Measurements from ENCODE around the gene KAZN.

The KAZN gene

GRCh38 chr1:14756589-14757285 is 158.3 kb downstream of the KAZN start:
- H3K4me3 Mint-ChIP-seq = no peak overlapping the region
- no peaks in the 10 kb centered on the region for H3K36me3 Mint-ChIP-seq
- H3K27me3 Mint-ChIP-seq = peaks cover 5% of the 10 kb centered on the region
- peaks cover 2% of the 10 kb centered on the region for H3K9me3 Mint-ChIP-seq
- no peaks in the 10 kb centered on the region for H3K4me1 Mint-ChIP-seq
- DNase-seq (ENCODE audit: low spot score in 2 of 2) (no peak), ATAC-seq (ENCODE audit: low read depth) (no peak)
- no peak overlapping the region for H3K27ac Mint-ChIP-seq

- no peak for ATAC-seq (ENCODE audit: low read depth)
Measured at GRCh38 chr1:14757286-14757625, 158.8 kb downstream of the KAZN start.

GRCh38 chr1:14759042-14759818 is 160.7 kb downstream of the KAZN start:
- Mint-ChIP-seq H3K27ac (no peak overlapping the region), H3K9me3 (peaks cover 2% of the 10 kb centered on the region), H3K4me1 (peaks cover 3% of the 10 kb centered on the region), H3K4me3 (no peak overlapping the region), H3K36me3 (no peaks in the 10 kb centered on the region), H3K27me3 (peaks cover 6% of the 10 kb centered on the region)
- DNase-seq (ENCODE audit: low spot score in 2 of 2) (no peak), ATAC-seq (ENCODE audit: low read depth) (no peak)

More at GRCh38 chr1:14757286-14757625, 158.8 kb downstream of the KAZN start:
- Mint-ChIP-seq H3K4me3 (no peak overlapping the region), H3K27ac (no peak overlapping the region), H3K27me3 (peaks cover 5% of the 10 kb centered on the region), H3K4me1 (peaks cover 3% of the 10 kb centered on the region), H3K9me3 (peaks cover 2% of the 10 kb centered on the region), H3K36me3 (no peaks in the 10 kb centered on the region)
- DNase-seq (ENCODE audit: low spot score in 2 of 2) = no peak

- H3K36me3 Mint-ChIP-seq = no peaks in the 10 kb centered on the region
- DNase-seq (ENCODE audit: low spot score in 2 of 2) = no peak
Measured at GRCh38 chr1:14759843-14760242, 161.4 kb downstream of the KAZN start.

GRCh38 chr1:14760780-14761179 is 162.3 kb downstream of the KAZN start:
- Mint-ChIP-seq H3K4me1 (peaks cover 3% of the 10 kb centered on the region), H3K9me3 (peaks cover 3% of the 10 kb centered on the region), H3K36me3 (no peaks in the 10 kb centered on the region), H3K4me3 (no peak overlapping the region), H3K27me3 (peaks cover 11% of the 10 kb centered on the region), H3K27ac (no peak overlapping the region)
- DNase-seq (ENCODE audit: low spot score in 2 of 2) (no peak), ATAC-seq (ENCODE audit: low read depth) (no peak)

More at GRCh38 chr1:14759843-14760242, 161.4 kb downstream of the KAZN start:
- H3K4me3 Mint-ChIP-seq = no peak overlapping the region
- H3K27ac Mint-ChIP-seq = no peak overlapping the region
- ATAC-seq (ENCODE audit: low read depth) = no peak
- peaks cover 3% of the 10 kb centered on the region for H3K4me1 Mint-ChIP-seq
- peaks cover 9% of the 10 kb centered on the region for H3K27me3 Mint-ChIP-seq
- peaks cover 2% of the 10 kb centered on the region for H3K9me3 Mint-ChIP-seq

- Mint-ChIP-seq H3K36me3 (no peaks in the 10 kb centered on the region), H3K4me3 (no peak overlapping the region), H3K4me1 (peaks cover 3% of the 10 kb centered on the region), H3K27me3 (peaks cover 13% of the 10 kb centered on the region), H3K27ac (no peak overlapping the region), H3K9me3 (peaks cover 5% of the 10 kb centered on the region)
- DNase-seq (ENCODE audit: low spot score in 2 of 2) (no peak), ATAC-seq (ENCODE audit: low read depth) (no peak)
Measured at GRCh38 chr1:14761291-14762153, 163.0 kb downstream of the KAZN start.

- H3K9me3 Mint-ChIP-seq = peaks cover 5% of the 10 kb centered on the region
- DNase-seq (ENCODE audit: low spot score in 2 of 2) (no peak), ATAC-seq (ENCODE audit: low read depth) (no peak)
- H3K27ac Mint-ChIP-seq = no peak overlapping the region
- H3K4me3 Mint-ChIP-seq = no peak overlapping the region
- H3K27me3 Mint-ChIP-seq = peaks cover 8% of the 10 kb centered on the region
- no peaks in the 10 kb centered on the region for H3K36me3 Mint-ChIP-seq
- H3K4me1 Mint-ChIP-seq = peaks cover 3% of the 10 kb centered on the region
Measured at GRCh38 chr1:14763977-14764376, 165.5 kb downstream of the KAZN start.

- Mint-ChIP-seq H3K4me1 (peaks cover 3% of the 10 kb centered on the region), H3K4me3 (no peak overlapping the region), H3K36me3 (no peaks in the 10 kb centered on the region), H3K9me3 (peaks cover 5% of the 10 kb centered on the region), H3K27me3 (peaks cover 8% of the 10 kb centered on the region), H3K27ac (no peak overlapping the region)
- ATAC-seq (ENCODE audit: low read depth) (no peak), DNase-seq (ENCODE audit: low spot score in 2 of 2) (no peak)
Measured at GRCh38 chr1:14765773-14766172, 167.3 kb downstream of the KAZN start.

- Mint-ChIP-seq H3K27me3 (peaks cover 8% of the 10 kb centered on the region), H3K27ac (no peak overlapping the region), H3K36me3 (no peaks in the 10 kb centered on the region), H3K4me3 (no peak overlapping the region), H3K9me3 (peaks cover 3% of the 10 kb centered on the region), H3K4me1 (peaks cover under 1% of the 10 kb centered on the region)
- no peak for ATAC-seq (ENCODE audit: low read depth)
- no peak for DNase-seq (ENCODE audit: low spot score in 2 of 2)
Measured at GRCh38 chr1:14767075-14767474, 168.6 kb downstream of the KAZN start.

GRCh38 chr1:14768582-14769304 is 170.3 kb downstream of the KAZN start:
- ATAC-seq (ENCODE audit: low read depth) = no peak
- no peaks in the 10 kb centered on the region for H3K4me1 Mint-ChIP-seq

GRCh38 chr1:14769486-14770274 is 171.2 kb downstream of the KAZN start:
- DNase-seq (ENCODE audit: low spot score in 2 of 2) (no peak), ATAC-seq (ENCODE audit: low read depth) (no peak)
- Mint-ChIP-seq H3K27me3 (peaks cover 4% of the 10 kb centered on the region), H3K36me3 (no peaks in the 10 kb centered on the region), H3K27ac (no peak overlapping the region), H3K4me1 (no peaks in the 10 kb centered on the region), H3K9me3 (peaks cover 3% of the 10 kb centered on the region), H3K4me3 (no peak overlapping the region)

More at GRCh38 chr1:14768582-14769304, 170.3 kb downstream of the KAZN start:
- Mint-ChIP-seq H3K9me3 (peaks cover 3% of the 10 kb centered on the region), H3K27ac (no peak overlapping the region), H3K4me3 (no peak overlapping the region), H3K27me3 (peaks cover 8% of the 10 kb centered on the region), H3K36me3 (no peaks in the 10 kb centered on the region)
- DNase-seq (ENCODE audit: low spot score in 2 of 2) = no peak

- Mint-ChIP-seq H3K9me3 (no peaks in the 10 kb centered on the region), H3K4me3 (no peak overlapping the region), H3K27me3 (peaks cover 5% of the 10 kb centered on the region), H3K4me1 (no peaks in the 10 kb centered on the region), H3K36me3 (no peaks in the 10 kb centered on the region), H3K27ac (no peak overlapping the region)
- DNase-seq (ENCODE audit: low spot score in 2 of 2) (no peak), ATAC-seq (ENCODE audit: low read depth) (no peak)
Measured at GRCh38 chr1:14773396-14774025, 175.0 kb downstream of the KAZN start.

Measured in memory B cell (primary cell).